K562 (cell line): Measurements from ENCODE around the gene XCL1. TPM values are rescaled to one million over a fixed set of nuclear protein-coding genes. Genes with fewer than 3 reads are reported as not detected.

Source experiments
- ATAC-seq: fragments of 200-7000 bp; cut with Tn5 transposase; 3 replicates; pipeline ENCODE4 v1.9.1; 2020; ENCODE audit warnings: moderate library complexity
- BruUV-seq: library from RNA; stranded (reverse); fragments of 400-500 nt; replicated peaks from 2 replicates; lab custom pipeline; 2021; lab: Mats Ljungman, UMichigan
- CTCF ChIA-PET: fragments of 300-600 bp; formaldehyde crosslinking; extraction: SDS; loops from one replicate; lab custom pipeline; 2021; ENCODE audit warnings: low intra/inter-chr PET ratio; lab: Yijun Ruan, JAX
- POLR2A ChIA-PET: fragments of 300-600, 350-650 bp; sonication (Branson Sonifier 250); formaldehyde crosslinking; extraction: SDS; loops from one replicate; lab custom pipeline; 2021; ENCODE audit warnings: antibody characterized with exemption, inconsistent platforms; lab: Yijun Ruan, JAX
- DNase-seq, 4 experiments: peaks; one replicate each; pipeline versions ENCODE4 v3.0.0 to v3.0.0-alpha.2; 2011 to 2018; ENCODE audit warnings: low spot score in 3 of 4, mixed read lengths in 3 of 4; ENCODE audit errors: extremely low read depth in 1 of 4
- FAIRE-seq: peaks from 2 replicates; lab custom pipeline; 2011; peaks lifted over from hg19 to GRCh38; lab: Jason Lieb, UNC
- H2AFZ ChIP-seq: 2 replicates; pipeline ENCODE4 v1.6.0; 2011; ENCODE audit warnings: low read depth, low read length, control low read depth, inconsistent platforms
- H3K27ac ChIP-seq: fragments of 200-600 bp; 3 replicates; pipeline ENCODE4 v1.8.0; 2011; ENCODE audit warnings: low read depth, mild to moderate bottlenecking, control low read depth, inconsistent platforms, low read length, moderate library complexity, mixed read lengths; ENCODE audit errors: extremely low read depth
- H3K27me3 ChIP-seq, 2 experiments: fragments of 300-600 bp in 1 of 2; 2 replicates in 1 of 2; 3 replicates in 1 of 2; pipeline versions ENCODE4 v1.6.0 to v1.8.0; 2011; ENCODE audit warnings: inconsistent platforms in 2 of 2, low read length in 2 of 2, mild to moderate bottlenecking in 1 of 2, mixed read lengths in 1 of 2, moderate library complexity in 1 of 2; ENCODE audit not compliant: control insufficient read depth in 2 of 2, insufficient read depth in 2 of 2
- H3K36me3 ChIP-seq: fragments of 300-600 bp; 3 replicates; pipeline ENCODE4 v1.8.0; 2011; ENCODE audit warnings: mild to moderate bottlenecking, low read length, inconsistent platforms; ENCODE audit not compliant: control insufficient read depth, insufficient read depth
- H3K4me1 ChIP-seq, 2 experiments: fragments of 200-600 bp in 1 of 2; replicated peaks in 1 of 2; 2 replicates in 1 of 2; 3 replicates in 1 of 2; pipeline versions ENCODE4 v1.5.1 to v1.8.0; 2011; ENCODE audit warnings: inconsistent platforms in 2 of 2, low read length in 2 of 2, mild to moderate bottlenecking in 1 of 2, mixed read lengths in 1 of 2, moderate library complexity in 1 of 2; ENCODE audit not compliant: control insufficient read depth in 2 of 2, insufficient read depth in 2 of 2
- H3K4me2 ChIP-seq: 2 replicates; pipeline ENCODE4 v1.6.1; 2011; ENCODE audit warnings: low read length, control low read depth, inconsistent platforms, mixed read lengths; ENCODE audit not compliant: insufficient read depth
- H3K4me3 ChIP-seq: fragments of 200-600 bp; sonication (generic), shearing (Covaris generic); 2 replicates; pipeline ENCODE4 v1.5.1; 2016; ENCODE audit warnings: control low read depth, inconsistent platforms
- H3K79me2 ChIP-seq: fragments of 200-600 bp; 3 replicates; pipeline ENCODE4 v1.8.0; 2011; ENCODE audit warnings: low read length, inconsistent platforms; ENCODE audit not compliant: control insufficient read depth, insufficient read depth
- H3K9ac ChIP-seq, 2 experiments: 2 replicates each; pipeline versions ENCODE4 v1.6.0 to v1.6.1; 2011; ENCODE audit warnings: low read depth in 2 of 2, low read length in 2 of 2, control low read depth in 1 of 2, inconsistent platforms in 1 of 2, mild to moderate bottlenecking in 1 of 2, mixed read lengths in 1 of 2; ENCODE audit not compliant: insufficient read depth in 1 of 2
- H3K9me1 ChIP-seq: one replicate; pipeline ENCODE4 v1.6.0; 2011; ENCODE audit warnings: inconsistent platforms, mild to moderate bottlenecking, low read length, moderate library complexity; ENCODE audit not compliant: control insufficient read depth, insufficient read depth
- H3K9me3 ChIP-seq: replicated peaks from 2 replicates; pipeline ENCODE4 v1.5.1; 2011; ENCODE audit warnings: low read depth, low read length, inconsistent platforms; ENCODE audit not compliant: control insufficient read depth, insufficient read depth
- H4K20me1 ChIP-seq: replicated peaks from 2 replicates; pipeline ENCODE4 v1.6.1; 2011; ENCODE audit warnings: low read length, inconsistent platforms, mixed read lengths; ENCODE audit not compliant: control insufficient read depth, insufficient read depth
- BACH1 ChIP-seq: fragments of 200-800 bp; sonication (Bioruptor generic); IDR thresholded peaks from 2 replicates; pipeline ENCODE4 v1.6.1; 2016; ENCODE audit warnings: missing genetic modification characterization, missing compliant biosample characterization
- LARP7 ChIP-seq: fragments of 450-650 bp; IDR thresholded peaks from 2 replicates; pipeline ENCODE4 v1.6.1; 2016
- MIER1 ChIP-seq: fragments of 450-650 bp; IDR thresholded peaks from 2 replicates; pipeline ENCODE4 v1.6.1; 2016; ENCODE audit warnings: antibody characterized with exemption, mild to moderate bottlenecking, low read depth
- NEUROD1 ChIP-seq: fragments of 150-350 bp; IDR thresholded peaks from 2 replicates; pipeline ENCODE4 v1.6.1; 2014; ENCODE audit warnings: borderline replicate concordance, low read length, low read depth; ENCODE audit not compliant: partially characterized antibody
- NFYB ChIP-seq: IDR thresholded peaks from 2 replicates; pipeline ENCODE4 v1.6.1; 2011; ENCODE audit warnings: mild to moderate bottlenecking, moderate library complexity; ENCODE audit not compliant: insufficient read length; ENCODE audit errors: extremely low read depth
- RERE ChIP-seq: sonication (generic); formaldehyde crosslinking; IDR thresholded peaks from 2 replicates; pipeline ENCODE4 v1.8.0; 2023; ENCODE audit warnings: missing genetic modification reagents, mild to moderate bottlenecking, borderline replicate concordance
- ZBTB17 ChIP-seq: fragments of 450-650 bp; formaldehyde crosslinking; IDR thresholded peaks from 2 replicates; pipeline ENCODE4 v1.4.0; 2020; ENCODE audit warnings: mild to moderate bottlenecking
- ZNF347 ChIP-seq: fragments of 450-650 bp; formaldehyde crosslinking; IDR thresholded peaks from 2 replicates; pipeline ENCODE4 v1.4.0; 2020; ENCODE audit warnings: low read depth, mild to moderate bottlenecking, moderate library complexity
- WGBS: fragments of 100-300 bp; shearing (Covaris generic); methylation state at CpG from one replicate; pipeline ENCODE4 v1.1.6; 2016; ENCODE audit warnings: low coverage, mixed read lengths; ENCODE audit not compliant: insufficient coverage; ENCODE audit errors: missing lambda C conversion rate; 5-methylcytosine and 5-hydroxymethylcytosine counted together
- in situ Hi-C: fragments of 300-500 bp; cut with MboI; formaldehyde crosslinking; loops from 4 replicates; pipeline ENCODE4 v1.15.0; 2018; ENCODE audit warnings: inconsistent platforms, mixed read lengths
- intact Hi-C: fragments of 100-400 bp; cut with micrococcal nuclease; formaldehyde crosslinking; loops from 2 replicates; pipeline ENCODE4 v1.14.2; 2022
- polyA plus RNA-seq, 8 experiments: library from polyadenylated mRNA; depleted of rRNA in 4 of 8; stranded (reverse) in 5 of 8; unstranded in 3 of 8; fragments of >200 nt; fragmentation: Nextera tagmentation in 2 of 8; fragmentation: Illumina TruSeq in 1 of 8; extraction: Ambion mirVana in 2 of 8; extraction: Trizol in 1 of 8; gene quantifications; 2 replicates each; pipeline versions ENCODE4 v1.2.1 to v1.2.3, GENCODE V29; 2011 to 2014; ENCODE audit warnings: inconsistent platforms in 1 of 8, missing spikeins in 1 of 8
- total RNA-seq, 7 experiments: library from RNA; depleted of rRNA in 6 of 7; stranded (reverse); fragments of >200 nt in 6 of 7; fragmentation: Illumina TruSeq in 2 of 7; extraction: Trizol in 2 of 7; gene quantifications; 2 replicates each; pipeline versions ENCODE4 v1.2.1 to v1.2.3, GENCODE V29; 2011 to 2021; ENCODE audit warnings: low replicate concordance in 1 of 7
- TF ChIP-seq, protein P1 (sequence below): fragments of 450-650 bp; formaldehyde crosslinking; IDR thresholded peaks from 2 replicates; pipeline ENCODE4 v1.4.0; 2020; ENCODE audit warnings: mild to moderate bottlenecking, mixed read lengths

Gene XCL1
- total and polyA plus RNA-seq, 9 of the 15 experiments (the other 6 are each of a cell fraction or from before 2014, with no cell fraction given): 0.06 to 0.09 (median 0.06) TPM; not detected in 6

DNA sequence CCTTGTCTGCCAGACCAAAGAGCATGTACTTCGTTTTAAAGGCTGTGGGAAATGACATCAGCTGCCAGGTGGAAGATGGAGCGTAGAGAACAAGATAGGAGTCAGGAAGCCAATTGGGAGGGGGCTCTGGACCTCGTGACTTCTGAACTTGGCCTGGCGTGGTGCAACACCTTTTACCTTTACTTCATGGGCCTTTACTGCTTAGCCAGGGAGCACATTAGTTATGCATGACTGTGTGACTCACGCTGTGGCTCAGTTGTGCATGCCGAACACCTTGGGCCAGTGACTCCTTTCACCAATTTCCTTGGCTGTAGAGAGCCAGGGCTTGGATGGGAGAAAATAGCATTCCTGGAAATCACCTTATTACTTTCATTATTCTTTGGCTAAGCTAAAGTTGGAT is 7.2 kb downstream of the XCL1 start:
- FAIRE-seq: no peak
- Histone ChIP-seq H3K27ac (no peak overlapping the region), H3K4me3 (no peak overlapping the region), H2AFZ (no peak overlapping the region), H4K20me1 (no peaks in the 10 kb centered on the region), H3K79me2 (no peaks in the 10 kb centered on the region), H3K9me1 (no peaks in the 10 kb centered on the region)
- POLR2A ChIA-PET: interaction anchor here (1.2 kb wide), 1 partner anchor 181 kb away, joined by 3 read pairs; no protein-coding TSS in a partner anchor
- BruUV-seq: no TSS peak
- WGBS: 2% methylated on average over 6 of the region's 6 CpGs
- TF ChIP-seq BACH1 (tag): no peak
- TF ChIP-seq, protein P1, sequence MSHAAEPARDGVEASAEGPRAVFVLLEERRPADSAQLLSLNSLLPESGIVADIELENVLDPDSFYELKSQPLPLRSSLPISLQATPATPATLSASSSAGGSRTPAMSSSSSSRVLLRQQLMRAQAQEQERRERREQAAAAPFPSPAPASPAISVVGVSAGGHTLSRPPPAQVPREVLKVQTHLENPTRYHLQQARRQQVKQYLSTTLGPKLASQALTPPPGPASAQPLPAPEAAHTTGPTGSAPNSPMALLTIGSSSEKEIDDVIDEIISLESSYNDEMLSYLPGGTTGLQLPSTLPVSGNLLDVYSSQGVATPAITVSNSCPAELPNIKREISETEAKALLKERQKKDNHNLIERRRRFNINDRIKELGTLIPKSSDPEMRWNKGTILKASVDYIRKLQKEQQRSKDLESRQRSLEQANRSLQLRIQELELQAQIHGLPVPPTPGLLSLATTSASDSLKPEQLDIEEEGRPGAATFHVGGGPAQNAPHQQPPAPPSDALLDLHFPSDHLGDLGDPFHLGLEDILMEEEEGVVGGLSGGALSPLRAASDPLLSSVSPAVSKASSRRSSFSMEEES (CRISPR knock-in tag): 0 out of 2 replicates have a peak, but pooled peaks have one; percentile 7
- TF ChIP-seq, all 486 proteins: peak for 1
- Histone ChIP-seq H3K36me3 (no peaks in the 10 kb centered on the region), H3K9me3 (no peaks in the 10 kb centered on the region), H3K27me3 (peaks cover 0 to 7% of the 10 kb centered on the region in 2 experiments; a peak in 1 of 5 replicates), H3K4me1 (no peaks in the 10 kb centered on the region), H3K4me2 (no peak overlapping the region), H3K9ac (no peak overlapping the region)
- DNase-seq (no peak), ATAC-seq (no peak)
- CTCF ChIA-PET: no interaction called here
- in situ Hi-C loops: loop anchor here (10.0 kb wide), 1 partner anchor 489 kb away; no protein-coding TSS in a partner anchor
- intact Hi-C loops: no loop called here

GRCh38 chr1:168585191-168585590 is 8.8 kb downstream of the XCL1 start:
- H3K4me2 ChIP-seq: no peak overlapping the region
- no peak for DNase-seq
- H3K27me3 ChIP-seq: peaks cover 0 to 7% of the 10 kb centered on the region in 2 experiments; a peak in 1 of 5 replicates
- H2AFZ ChIP-seq: no peak overlapping the region
- no TSS peak for BruUV-seq
- no peak overlapping the region for H3K27ac ChIP-seq
- H3K9ac ChIP-seq: no peak overlapping the region
- POLR2A ChIA-PET: no interaction called here
- intact Hi-C loops: no loop called here
- CTCF ChIA-PET: no interaction called here
- H3K4me3 ChIP-seq: no peak overlapping the region
- H3K9me1 ChIP-seq: no peaks in the 10 kb centered on the region
- in situ Hi-C loops: loop anchor here (5.0 to 10.0 kb wide), 2 partner anchors 143 to 490 kb away; no protein-coding TSS in a partner anchor
- ATAC-seq: no peak
- H4K20me1 ChIP-seq: no peaks in the 10 kb centered on the region
- FAIRE-seq: no peak
- 0% methylated on average over 3 of the region's 3 CpGs for WGBS
- H3K9me3 ChIP-seq: no peaks in the 10 kb centered on the region
- H3K4me1 ChIP-seq: no peaks in the 10 kb centered on the region
- no peaks in the 10 kb centered on the region for H3K36me3 ChIP-seq
- no peaks in the 10 kb centered on the region for H3K79me2 ChIP-seq
- TF ChIP-seq NEUROD1 (no peak), ZNF347 (CRISPR knock-in tag) (no peak), LARP7 (no peak), ZBTB17 (CRISPR knock-in tag) (no peak), RERE (no peak), NFYB (no peak), MIER1 (no peak)
